ENCODE results near the gene GFM1.
A peak's percentile ranks its signal among the peaks of the same experiment; 100 is the strongest.

DNA sequence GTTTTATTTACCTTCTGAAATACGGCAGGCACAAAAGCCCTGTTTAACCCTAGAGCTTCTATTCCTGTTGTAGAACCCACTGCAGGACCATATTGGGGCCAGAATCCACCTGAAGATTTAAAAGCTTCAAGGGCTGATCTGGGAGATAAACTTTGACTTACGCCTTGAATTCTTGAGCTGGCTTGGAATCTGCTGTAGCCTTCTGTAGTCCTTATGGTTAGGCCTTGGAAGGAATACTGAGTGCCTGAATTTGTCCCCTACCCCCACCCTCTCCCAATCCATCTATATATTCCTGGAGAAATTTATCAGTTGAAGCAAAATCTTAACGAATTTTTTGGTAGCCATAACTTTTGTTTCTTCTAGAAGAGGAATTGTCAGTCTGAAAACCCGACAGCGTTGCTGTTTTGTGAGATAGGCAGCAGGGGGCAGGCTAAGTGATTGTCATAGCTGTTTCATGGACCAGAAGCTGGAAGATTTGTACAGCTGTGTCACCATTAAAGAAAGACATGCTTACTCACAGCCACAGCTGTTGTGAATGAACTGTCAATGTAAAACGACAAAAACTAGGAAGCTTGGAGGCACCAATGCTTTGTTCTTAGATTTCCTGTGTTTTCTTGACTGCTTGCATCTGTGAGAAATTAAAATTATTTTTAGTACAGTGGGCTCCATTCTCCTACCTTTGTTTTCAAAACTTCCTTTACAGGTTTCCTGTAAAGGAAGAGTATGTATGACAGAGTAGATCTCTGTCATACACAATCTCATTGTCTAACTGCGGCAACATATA is 15.3 kb downstream of the GFM1 start:
- TF ChIP-seq, protein P1, sequence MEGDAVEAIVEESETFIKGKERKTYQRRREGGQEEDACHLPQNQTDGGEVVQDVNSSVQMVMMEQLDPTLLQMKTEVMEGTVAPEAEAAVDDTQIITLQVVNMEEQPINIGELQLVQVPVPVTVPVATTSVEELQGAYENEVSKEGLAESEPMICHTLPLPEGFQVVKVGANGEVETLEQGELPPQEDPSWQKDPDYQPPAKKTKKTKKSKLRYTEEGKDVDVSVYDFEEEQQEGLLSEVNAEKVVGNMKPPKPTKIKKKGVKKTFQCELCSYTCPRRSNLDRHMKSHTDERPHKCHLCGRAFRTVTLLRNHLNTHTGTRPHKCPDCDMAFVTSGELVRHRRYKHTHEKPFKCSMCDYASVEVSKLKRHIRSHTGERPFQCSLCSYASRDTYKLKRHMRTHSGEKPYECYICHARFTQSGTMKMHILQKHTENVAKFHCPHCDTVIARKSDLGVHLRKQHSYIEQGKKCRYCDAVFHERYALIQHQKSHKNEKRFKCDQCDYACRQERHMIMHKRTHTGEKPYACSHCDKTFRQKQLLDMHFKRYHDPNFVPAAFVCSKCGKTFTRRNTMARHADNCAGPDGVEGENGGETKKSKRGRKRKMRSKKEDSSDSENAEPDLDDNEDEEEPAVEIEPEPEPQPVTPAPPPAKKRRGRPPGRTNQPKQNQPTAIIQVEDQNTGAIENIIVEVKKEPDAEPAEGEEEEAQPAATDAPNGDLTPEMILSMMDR (IDR thresholded peaks at IDR 0.05) = peak; percentile 56 to 68 (median 60)
- TF ChIP-seq POLR2AphosphoS5 (IDR thresholded peaks at IDR 0.05) = peak in 1 of 2 donors; percentile 20
